ENCODE measurements around the gene SRD5A2.

GRCh38 chr2:31586230-31586629 is 5.5 kb upstream of the SRD5A2 start:
- no peak for TF ChIP-seq POLR2A (IDR thresholded peaks at IDR 0.05; ENCODE audit: borderline replicate concordance, extremely low read depth, insufficient read depth, insufficient read length)
- TF ChIP-seq CTCF (IDR thresholded peaks at IDR 0.05 in 2 of 3, conservative IDR thresholded peaks at IDR 0.05 in 1 of 3; ENCODE audit: borderline replicate concordance in 1 of 3, insufficient read depth in 1 of 3, low read depth in 2 of 3, low read length in 2 of 3): no peak
- no peak for TF ChIP-seq EGR1 (IDR thresholded peaks at IDR 0.05; ENCODE audit: low read depth)
- no peak for TF ChIP-seq CBX3 (IDR thresholded peaks at IDR 0.05; ENCODE audit: low read depth)
- TF ChIP-seq POLR2AphosphoS5 (IDR thresholded peaks at IDR 0.05; ENCODE audit: low read depth, low read length): no peak
- TF ChIP-seq YY1 (IDR thresholded peaks at IDR 0.05; ENCODE audit: extremely low read depth, insufficient replicate concordance, low read depth, low read length): no peak
- TF ChIP-seq MAX (IDR thresholded peaks at IDR 0.05): no peak
- TF ChIP-seq EZH2 (IDR thresholded peaks at IDR 0.05): no peak

Measured in HCT116 (cell line).